Gastroesophageal sphincter (tissue), 3 donors: ENCODE measurements around the gene LAMA2.

Source experiments
- POLR2A ChIP-seq, 2 donors: fragments of 450-650 bp; IDR thresholded peaks; one replicate each; pipeline ENCODE4 v1.6.1; 2017; ENCODE audit warnings: antibody characterized with exemption in 2 of 2, mild to moderate bottlenecking in 2 of 2, moderate library complexity in 1 of 2
- TF ChIP-seq, protein P1 (sequence below), 4 experiments: fragments of 200-600 bp in 2 of 4; fragments of 450-650 bp in 2 of 4; sonication (generic) in 1 of 4; IDR thresholded peaks; one replicate each; pipeline ENCODE4 v1.5.1; 2017 to 2019; ENCODE audit warnings: antibody characterized with exemption in 4 of 4, mild to moderate bottlenecking in 2 of 4, moderate library complexity in 2 of 4

DNA sequence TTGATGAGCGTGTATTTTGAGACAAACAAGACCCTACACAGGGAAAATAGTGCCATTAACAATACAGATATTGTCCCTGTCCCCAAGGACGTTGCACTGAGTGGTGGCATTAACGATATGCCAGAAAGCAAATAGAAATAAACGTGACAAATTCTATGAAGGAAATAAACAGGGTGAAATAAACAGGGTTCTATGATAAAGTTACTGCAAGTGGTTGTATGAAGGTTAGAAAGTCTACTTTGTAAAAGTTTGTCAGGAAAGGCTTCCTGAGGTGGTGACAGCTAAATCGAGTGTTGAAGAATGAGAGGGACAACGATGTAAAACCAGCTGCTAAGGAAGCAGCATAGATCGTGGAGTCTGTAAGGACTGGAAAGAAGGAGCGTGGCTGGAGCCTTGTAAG, 380.2 kb downstream of the LAMA2 start:
- TF ChIP-seq, protein P1, sequence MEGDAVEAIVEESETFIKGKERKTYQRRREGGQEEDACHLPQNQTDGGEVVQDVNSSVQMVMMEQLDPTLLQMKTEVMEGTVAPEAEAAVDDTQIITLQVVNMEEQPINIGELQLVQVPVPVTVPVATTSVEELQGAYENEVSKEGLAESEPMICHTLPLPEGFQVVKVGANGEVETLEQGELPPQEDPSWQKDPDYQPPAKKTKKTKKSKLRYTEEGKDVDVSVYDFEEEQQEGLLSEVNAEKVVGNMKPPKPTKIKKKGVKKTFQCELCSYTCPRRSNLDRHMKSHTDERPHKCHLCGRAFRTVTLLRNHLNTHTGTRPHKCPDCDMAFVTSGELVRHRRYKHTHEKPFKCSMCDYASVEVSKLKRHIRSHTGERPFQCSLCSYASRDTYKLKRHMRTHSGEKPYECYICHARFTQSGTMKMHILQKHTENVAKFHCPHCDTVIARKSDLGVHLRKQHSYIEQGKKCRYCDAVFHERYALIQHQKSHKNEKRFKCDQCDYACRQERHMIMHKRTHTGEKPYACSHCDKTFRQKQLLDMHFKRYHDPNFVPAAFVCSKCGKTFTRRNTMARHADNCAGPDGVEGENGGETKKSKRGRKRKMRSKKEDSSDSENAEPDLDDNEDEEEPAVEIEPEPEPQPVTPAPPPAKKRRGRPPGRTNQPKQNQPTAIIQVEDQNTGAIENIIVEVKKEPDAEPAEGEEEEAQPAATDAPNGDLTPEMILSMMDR (IDR thresholded peaks at IDR 0.05), result no peak
- no peak for TF ChIP-seq POLR2A (IDR thresholded peaks at IDR 0.05)
